T-cell (primary cell): Measurements from ENCODE around the gene TMEM131L. TPM values are rescaled to one million over a fixed set of nuclear protein-coding genes. Genes with fewer than 3 reads are reported as not detected.

Experiments
- ATAC-seq, 4 experiments: fragments of 200-7000 bp in 3 of 4; fragments of 150-1000 bp in 1 of 4; cut with Tn5 transposase; replicated peaks in 1 of 4; 1 replicate in 3 of 4; 2 replicates in 1 of 4; pipeline ENCODE4 v1.10.0; 2021; ENCODE audit warnings: moderate library complexity in 3 of 4, mild to moderate bottlenecking in 2 of 4, moderate number of reproducible peaks in 1 of 4
- CTCF ChIA-PET, 2 donors: fragments of 300-600 bp; sonication (Branson Sonifier 250); formaldehyde crosslinking; loops; one replicate each; lab custom pipeline; 2022; ENCODE audit warnings: antibody characterized with exemption in 2 of 2; lab: Charles Lee
- POLR2A ChIA-PET, 2 donors: fragments of 300-600 bp; sonication (Branson Sonifier 250); formaldehyde crosslinking; loops; one replicate each; lab custom pipeline; 2022; ENCODE audit warnings: antibody characterized with exemption in 2 of 2; lab: Charles Lee
- DNase-seq, 35 experiments: peaks; one replicate each; pipeline versions ENCODE4 v3.0.0 to v3.0.0-alpha.2; 2013 to 2023
- H3K27ac ChIP-seq: one replicate; pipeline ENCODE4 v1.5.1; 2013; ENCODE audit warnings: low read length
- H3K27me3 ChIP-seq, 2 experiments: replicated peaks in 1 of 2; 1 replicate in 1 of 2; 2 replicates in 1 of 2; pipeline versions ENCODE4 v1.6.1 to v1.7.0; 2013; ENCODE audit warnings: low read length in 1 of 2, mixed read lengths in 1 of 2; ENCODE audit not compliant: control insufficient read depth in 2 of 2, insufficient read depth in 2 of 2; ENCODE audit errors: extremely low read depth in 1 of 2
- H3K36me3 ChIP-seq, 2 donors: 1 replicate in 1 of 2; 2 replicates in 1 of 2; pipeline versions ENCODE4 v1.6.1 to v1.7.0; 2013; ENCODE audit warnings: low read length in 1 of 2; ENCODE audit not compliant: control insufficient read depth in 2 of 2, insufficient read depth in 1 of 2; ENCODE audit errors: extremely low read depth in 1 of 2
- H3K4me1 ChIP-seq, 2 experiments: 1 replicate in 1 of 2; 2 replicates in 1 of 2; pipeline versions ENCODE4 v1.6.1 to v1.7.0; 2013; ENCODE audit warnings: low read length in 2 of 2, mixed read lengths in 1 of 2; ENCODE audit not compliant: insufficient read depth in 2 of 2, control insufficient read depth in 1 of 2; ENCODE audit errors: extremely low read depth in 1 of 2
- H3K4me3 ChIP-seq, 2 donors: 1 replicate in 1 of 2; 2 replicates in 1 of 2; pipeline versions ENCODE4 v1.5.1 to v1.7.0; 2013; ENCODE audit warnings: mild to moderate bottlenecking in 2 of 2, low read length in 1 of 2, moderate library complexity in 1 of 2; ENCODE audit not compliant: control insufficient read depth in 1 of 2; ENCODE audit errors: extremely low read depth in 1 of 2
- H3K9me3 ChIP-seq: 2 replicates; pipeline ENCODE4 v1.7.0; 2013
- H3K27ac Mint-ChIP-seq, 2 donors: one replicate each; pipeline ENCODE4 v1.8.0; 2020 to 2021; ENCODE audit warnings: mild to moderate bottlenecking in 2 of 2, mixed read lengths in 2 of 2
- H3K27me3 Mint-ChIP-seq, 2 donors: one replicate each; pipeline ENCODE4 v1.8.0; 2021 to 2022; ENCODE audit warnings: mixed read lengths in 2 of 2
- H3K36me3 Mint-ChIP-seq: one replicate; pipeline ENCODE4 v1.8.0; 2021; ENCODE audit warnings: mixed read lengths
- H3K4me1 Mint-ChIP-seq, 3 donors: one replicate each; pipeline ENCODE4 v1.8.0; 2020 to 2022; ENCODE audit warnings: mixed read lengths in 3 of 3, mild to moderate bottlenecking in 1 of 3
- H3K4me3 Mint-ChIP-seq, 3 donors: one replicate each; pipeline ENCODE4 v1.8.0; 2020 to 2022; ENCODE audit warnings: mild to moderate bottlenecking in 3 of 3, mixed read lengths in 3 of 3, moderate library complexity in 3 of 3
- H3K9me3 Mint-ChIP-seq, 3 donors: one replicate each; pipeline ENCODE4 v1.8.0; 2020 to 2022; ENCODE audit warnings: mixed read lengths in 3 of 3
- WGBS: methylation state at CpG from one replicate; pipeline ENCODE4 v1.1.5; 2013; ENCODE audit warnings: missing lambda C conversion rate; ENCODE audit not compliant: insufficient coverage; 5-methylcytosine and 5-hydroxymethylcytosine counted together
- total RNA-seq, 35 experiments: library from RNA in 6 of 35; stranded (reverse) in 6 of 35; fragments of 120-200 nt in 1 of 35; gene quantifications; one replicate each; pipeline versions ENCODE4 v1.2.1 to v1.2.4 and lab custom pipeline; 2013 to 2026

Gene TMEM131L
- total RNA-seq, 5 donors from 2014 or later (not counting 1 experiment from before 2014, with no cell fraction given) = 60.7 to 115 (median 72.6) TPM

DNA sequence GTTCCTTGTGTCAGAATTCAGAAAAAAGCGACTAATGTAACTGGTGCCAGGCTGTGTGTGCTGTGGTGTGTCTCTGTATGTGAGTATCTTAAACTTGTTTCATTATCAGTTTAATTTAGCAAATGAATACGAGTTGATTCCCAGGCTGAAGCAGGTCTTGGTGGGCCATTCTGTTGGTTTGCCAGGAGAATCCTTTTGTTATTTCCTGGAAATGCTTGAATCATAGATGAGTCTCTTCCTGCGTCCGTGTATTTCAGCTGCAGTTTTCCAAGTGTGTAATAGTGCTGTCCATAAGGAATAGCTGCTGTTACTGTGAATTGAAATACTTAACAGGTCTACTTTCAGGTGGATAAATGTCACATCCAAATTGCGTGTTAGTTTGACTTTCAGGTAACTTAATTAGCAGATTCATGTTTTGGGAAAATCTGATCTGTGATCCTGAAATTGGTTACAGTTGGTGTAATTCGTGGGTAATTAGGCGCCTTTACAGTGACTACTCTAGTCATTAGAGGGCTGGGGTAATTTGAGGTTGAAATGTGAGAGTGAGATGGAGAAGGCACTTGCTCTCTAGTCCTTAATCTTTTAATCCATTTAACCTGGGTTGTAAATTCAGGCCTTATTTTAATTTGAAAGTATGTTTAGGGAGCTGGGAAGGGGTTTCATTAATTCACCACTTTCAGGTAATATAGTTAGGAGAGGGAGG lies 23.8 kb downstream of the TMEM131L start:
- peak overlapping the region in 1 of 2 donors; percentile 51 for H3K4me3 ChIP-seq
- CTCF ChIA-PET = interaction anchor here in 1 of 2 donors (0.6 to 1.7 kb wide), 4 partner anchors 24 to 84 kb away, joined by 3 to 12 read pairs (median 4); no protein-coding TSS in a partner anchor
- H3K36me3 ChIP-seq = peaks cover 0 to 3% of the 10 kb centered on the region in 2 donors
- H3K36me3 Mint-ChIP-seq = peaks cover 10% of the 10 kb centered on the region
- no peaks in the 10 kb centered on the region for H3K27me3 ChIP-seq
- ATAC-seq = no peak
- POLR2A ChIA-PET = interaction anchor here in 1 of 2 donors (1.0 kb wide), 1 partner anchor 23 kb away, joined by 3 read pairs; no protein-coding TSS in a partner anchor
- peak overlapping the region; percentile 75 to 79 (median 76) for H3K4me3 Mint-ChIP-seq
- no peaks in the 10 kb centered on the region for H3K27me3 Mint-ChIP-seq
- no peak for DNase-seq
- no peaks in the 10 kb centered on the region for H3K9me3 Mint-ChIP-seq
- peak overlapping the region; percentile 96 to 98 for H3K27ac Mint-ChIP-seq
- H3K9me3 ChIP-seq = no peaks in the 10 kb centered on the region
- 64% methylated on average over 5 of the region's 7 CpGs for WGBS
- H3K4me1 Mint-ChIP-seq = peaks cover 93 to 95% (median 94%) of the 10 kb centered on the region in 3 donors
- peak overlapping the region; percentile 95 for H3K27ac ChIP-seq
- peaks cover 74 to 75% of the 10 kb centered on the region in 2 experiments for H3K4me1 ChIP-seq

- Mint-ChIP-seq H3K27me3 (no peaks in the 10 kb centered on the region), H3K4me3 (peak overlapping the region; percentile 75 to 79 (median 76)), H3K4me1 (peaks cover 93 to 95% (median 94%) of the 10 kb centered on the region in 3 donors), H3K36me3 (peaks cover 7% of the 10 kb centered on the region), H3K27ac (peak overlapping the region; percentile 94 to 98), H3K9me3 (no peaks in the 10 kb centered on the region)
- H3K36me3 ChIP-seq = peaks cover 0 to 3% of the 10 kb centered on the region in 2 donors
- peaks cover 73 to 85% of the 10 kb centered on the region in 2 experiments for H3K4me1 ChIP-seq
- 40% methylated on average over 2 of the region's 8 CpGs for WGBS
- no peaks in the 10 kb centered on the region for H3K9me3 ChIP-seq
- POLR2A ChIA-PET = no interaction called here
- H3K27me3 ChIP-seq = no peaks in the 10 kb centered on the region
- ATAC-seq (no peak), DNase-seq (no peak)
- peak overlapping the region; percentile 61 for H3K27ac ChIP-seq
- CTCF ChIA-PET = interaction anchor here in 1 of 2 donors (0.7 to 1.7 kb wide), 4 partner anchors 23 to 83 kb away, joined by 3 to 12 read pairs (median 4); no protein-coding TSS in a partner anchor
- peak overlapping the region in 1 of 2 donors; percentile 11 for H3K4me3 ChIP-seq
These were observed 24.9 kb downstream of the TMEM131L start for GRCh38 chr4:153490985-153491483.

GRCh38 chr4:153494562-153494961 lies 28.4 kb downstream of the TMEM131L start:
- ATAC-seq (no peak), DNase-seq (no peak)
- Histone ChIP-seq H3K27ac (peak overlapping the region; percentile 86), H3K4me1 (peaks cover 83 to 84% of the 10 kb centered on the region in 2 experiments), H3K9me3 (no peaks in the 10 kb centered on the region), H3K36me3 (peaks cover 0 to 3% of the 10 kb centered on the region in 2 donors), H3K4me3 (no peak overlapping the region), H3K27me3 (no peaks in the 10 kb centered on the region)
- peaks cover 8% of the 10 kb centered on the region for H3K36me3 Mint-ChIP-seq
- ChIA-PET CTCF (interaction anchor here (0.6 to 1.7 kb wide), 3 partner anchors 25 to 62 kb away, joined by 3 to 8 read pairs (median 5); no protein-coding TSS in a partner anchor), POLR2A (interaction anchor here (0.6 to 1.6 kb wide), 3 partner anchors 8 to 94 kb away, joined by 3 to 4 read pairs (median 3); partner anchors contain the start of gene TMEM131L (in 1 of the 2))
- no peaks in the 10 kb centered on the region for H3K27me3 Mint-ChIP-seq
- H3K9me3 Mint-ChIP-seq = no peaks in the 10 kb centered on the region
- WGBS = 100% methylated on average over 2 of the region's 10 CpGs
- H3K4me1 Mint-ChIP-seq = peaks cover 94 to 96% (median 94%) of the 10 kb centered on the region in 3 donors
- H3K27ac Mint-ChIP-seq = peak overlapping the region; percentile 95 to 99
- H3K4me3 Mint-ChIP-seq = peak overlapping the region in 1 of 3 donors; percentile 76

- no peaks in the 10 kb centered on the region for H3K9me3 Mint-ChIP-seq
- peak overlapping the region; percentile 95 to 99 for H3K27ac Mint-ChIP-seq
- Histone ChIP-seq H3K27ac (peak overlapping the region; percentile 86), H3K27me3 (no peaks in the 10 kb centered on the region), H3K4me3 (no peak overlapping the region), H3K9me3 (no peaks in the 10 kb centered on the region), H3K4me1 (peaks cover 84% of the 10 kb centered on the region in 2 experiments), H3K36me3 (peaks cover 0 to 3% of the 10 kb centered on the region in 2 donors)
- DNase-seq = peak in 3 of 35 experiments; percentile 10 to 44 (median 18)
- H3K4me3 Mint-ChIP-seq = peak overlapping the region; percentile 8 to 76 (median 10)
- H3K4me1 Mint-ChIP-seq = peaks cover 94 to 96% (median 95%) of the 10 kb centered on the region in 3 donors
- POLR2A ChIA-PET = interaction anchor here (0.6 to 1.6 kb wide), 5 partner anchors 9 to 157 kb away, joined by 3 to 4 read pairs (median 3); no protein-coding TSS in a partner anchor
- CTCF ChIA-PET = interaction anchor here (0.5 to 1.7 kb wide), 3 partner anchors 9 to 69 kb away, joined by 3 to 8 read pairs (median 4); no protein-coding TSS in a partner anchor
- 55% methylated on average over 6 of the region's 9 CpGs for WGBS
- H3K36me3 Mint-ChIP-seq = peaks cover 12% of the 10 kb centered on the region
- ATAC-seq = peak in 1 of 4 experiments; percentile 20
- H3K27me3 Mint-ChIP-seq = no peaks in the 10 kb centered on the region
These were observed 29.5 kb downstream of the TMEM131L start for GRCh38 chr4:153495480-153496193.

DNA sequence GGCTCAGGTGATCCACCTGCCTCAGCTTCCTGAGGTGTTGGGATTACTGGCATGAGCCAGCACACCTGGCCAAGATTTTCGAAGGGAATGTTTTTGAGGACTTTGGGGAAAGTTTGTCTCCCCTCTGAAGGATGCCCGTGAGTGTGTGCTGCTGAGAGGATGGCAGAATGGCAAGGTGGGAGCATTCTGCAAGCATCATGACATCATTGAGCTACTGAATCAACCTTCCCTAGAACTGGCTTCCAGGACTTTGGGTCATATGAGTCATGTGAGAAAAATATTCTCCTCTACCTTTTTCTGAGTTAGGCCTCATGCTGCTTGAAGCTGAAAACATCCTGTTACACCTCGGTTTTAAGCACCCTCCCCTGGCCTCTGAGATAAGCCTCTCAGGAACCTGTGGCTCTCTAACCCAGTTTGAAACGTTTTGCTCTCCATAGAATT lies 31.0 kb downstream of the TMEM131L start:
- POLR2A ChIA-PET = interaction anchor here in 1 of 2 donors (0.7 to 1.2 kb wide), 5 partner anchors 14 to 28 kb away, joined by 3 to 5 read pairs (median 3); no protein-coding TSS in a partner anchor
- peak overlapping the region; percentile 3 to 10 for H3K4me3 ChIP-seq
- ATAC-seq (peak; percentile 84 to 91 (median 90)), DNase-seq (peak in 32 of 35 experiments; percentile 33 to 76 (median 53))
- peaks cover 76 to 83% of the 10 kb centered on the region in 2 experiments for H3K4me1 ChIP-seq
- no peaks in the 10 kb centered on the region for H3K27me3 ChIP-seq
- CTCF ChIA-PET = interaction anchor here (0.6 to 2.1 kb wide), 11 partner anchors 9 to 77 kb away, joined by 3 to 11 read pairs (median 5); partner anchors contain the start of gene TMEM131L (in 2 of the 2)
- H3K27ac Mint-ChIP-seq = peak overlapping the region; percentile 95 to 99
- no peaks in the 10 kb centered on the region for H3K27me3 Mint-ChIP-seq
- H3K9me3 Mint-ChIP-seq = no peaks in the 10 kb centered on the region
- H3K4me1 Mint-ChIP-seq = peaks cover 92 to 94% (median 93%) of the 10 kb centered on the region in 3 donors
- peaks cover 12% of the 10 kb centered on the region for H3K36me3 Mint-ChIP-seq
- H3K4me3 Mint-ChIP-seq = peak overlapping the region; percentile 66 to 76 (median 74)
- H3K9me3 ChIP-seq = no peaks in the 10 kb centered on the region
- no CpG with 5 or more reads among the region's 4 CpGs for WGBS
- H3K27ac ChIP-seq = peak overlapping the region; percentile 86
- H3K36me3 ChIP-seq = peaks cover 0 to 4% of the 10 kb centered on the region in 2 donors
